GM19324 (cell line): ENCODE data around the gene MS4A14.
"Not testable (repeated sequence)": the region's sequence is repeated elsewhere in the genome, so short reads cannot be mapped to it uniquely, and the experiment has no call there.

Experiments
- ATAC-seq: cut with Tn5 transposase; IDR thresholded peaks from one replicate; pipeline ENCODE4 v1.9.1; 2021; ENCODE audit warnings: mild to moderate bottlenecking, moderate library complexity; ENCODE audit not compliant: unreplicated experiment, low FRiP score

The MS4A14 gene

DNA sequence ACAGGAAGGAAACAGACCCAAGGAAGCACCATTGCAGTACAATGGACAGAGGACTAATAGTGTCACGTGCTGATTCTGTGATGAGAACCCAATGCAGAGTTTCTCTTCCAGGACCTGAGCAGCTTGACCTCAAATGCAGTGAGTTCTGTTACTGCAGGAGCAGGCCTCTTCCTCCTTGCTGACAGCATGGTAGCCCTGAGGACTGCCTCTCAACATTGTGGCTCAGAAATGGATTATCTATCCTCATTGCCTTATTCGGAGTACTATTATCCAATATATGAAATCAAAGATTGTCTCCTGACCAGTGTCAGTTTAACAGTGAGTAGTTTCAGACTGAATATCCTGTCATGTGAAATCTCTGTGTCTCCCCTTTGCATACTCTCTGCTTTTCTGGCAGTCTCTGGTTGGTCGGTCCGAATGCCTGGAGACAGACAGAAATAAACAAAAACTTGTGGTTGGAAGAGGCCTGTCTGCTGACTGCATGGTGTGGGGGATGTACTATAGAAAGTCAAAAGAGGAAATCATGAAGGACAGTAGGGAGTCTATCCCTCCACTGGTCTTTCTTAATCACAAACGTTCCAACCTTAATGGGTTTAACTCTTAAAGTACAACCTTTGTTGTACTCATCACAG lies 6.9 kb upstream of the MS4A14 start:
- peak; percentile 90 for ATAC-seq

- no peak for ATAC-seq
Observed at GRCh38 chr11:60390419-60390818, 5.8 kb upstream of the MS4A14 start.

GRCh38 chr11:60392361-60392760 lies 3.9 kb upstream of the MS4A14 start:
- no peak for ATAC-seq

- ATAC-seq = no peak
Observed at GRCh38 chr11:60393016-60393415, 3.2 kb upstream of the MS4A14 start.

DNA sequence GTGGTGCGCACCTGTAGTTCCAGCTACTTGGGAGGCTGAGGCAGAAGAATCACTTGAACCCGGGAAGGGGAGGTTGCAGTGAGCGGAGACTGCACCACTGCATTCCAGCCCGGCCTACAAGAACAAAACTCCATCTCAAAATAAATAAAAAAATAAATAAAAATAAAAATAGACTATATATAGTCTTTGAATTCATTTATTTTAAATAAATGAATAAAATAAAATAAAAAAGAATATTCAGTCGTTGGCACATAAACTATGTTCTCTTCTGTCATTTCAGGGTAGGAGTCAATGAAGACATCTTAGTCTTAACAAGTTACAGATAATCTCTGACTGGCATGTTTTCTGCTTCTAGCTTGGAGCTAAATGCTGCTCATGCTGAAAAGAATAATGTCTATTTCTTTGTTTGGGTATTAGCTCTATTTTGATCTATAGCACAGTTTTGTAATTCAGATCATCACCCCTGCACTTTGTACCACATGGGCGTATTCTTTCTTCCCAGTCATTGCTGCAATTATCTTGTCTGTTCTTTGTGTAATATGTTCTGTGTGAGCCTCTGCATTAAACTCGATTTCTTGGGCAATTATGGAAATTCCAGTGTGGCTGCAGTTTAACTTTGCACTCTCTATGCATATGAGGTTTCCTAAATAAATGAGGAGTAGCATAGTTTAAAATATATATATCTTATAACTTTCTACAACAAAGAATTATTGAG lies 1.4 kb upstream of the MS4A14 start:
- ATAC-seq = no peak

- peak; percentile 76 for ATAC-seq
Observed at GRCh38 chr11:60396799-60397198, 540 bp downstream of the MS4A14 start.

DNA sequence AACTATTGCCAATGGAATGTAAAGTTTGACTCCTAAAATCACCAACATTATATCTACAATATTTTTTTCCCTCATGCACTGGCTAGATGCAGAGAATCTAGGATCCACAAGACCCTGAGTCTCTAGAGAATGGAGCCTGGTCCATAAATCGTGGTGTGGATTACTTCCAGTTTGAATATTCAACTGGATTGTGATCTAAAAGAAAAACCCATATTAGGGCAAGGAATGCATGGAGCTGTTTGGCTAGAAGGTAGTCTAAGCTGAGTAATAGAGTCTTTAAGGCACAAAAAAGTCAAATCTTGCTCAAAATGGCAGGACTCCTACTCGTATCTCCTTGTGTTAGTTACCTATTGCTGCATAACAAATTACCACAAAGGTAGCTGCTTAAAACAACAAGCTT lies 23.8 kb downstream of the MS4A14 start:
- ATAC-seq = no peak

- ATAC-seq = no peak
Observed at GRCh38 chr11:60422609-60423008, 26.4 kb downstream of the MS4A14 start.

DNA sequence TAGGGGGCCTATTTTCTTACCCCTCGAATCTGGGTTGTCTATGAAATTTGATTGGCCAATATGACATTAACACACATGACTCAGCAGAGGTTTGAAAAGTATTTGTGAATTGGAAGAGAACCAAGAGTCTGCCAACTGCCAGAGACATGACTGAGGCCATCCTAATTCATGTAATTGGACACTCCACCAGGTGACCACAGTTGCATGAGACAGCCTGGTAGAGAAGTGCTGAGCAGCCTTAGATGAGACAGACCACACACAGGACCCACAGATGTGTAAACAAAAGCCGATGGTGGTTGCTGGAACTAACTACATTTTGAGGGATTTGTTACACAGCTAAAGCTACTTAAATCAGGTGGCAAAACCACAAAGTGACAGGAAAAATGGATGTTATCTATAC lies 32.3 kb downstream of the MS4A14 start:
- no peak for ATAC-seq

- no peak for ATAC-seq
Observed at GRCh38 chr11:60429272-60429671, 33.0 kb downstream of the MS4A14 start, which contains the start of gene MS4A5. Gene MS4A5 (plus strand): TSS chr11:60429572. CDS start chr11:60429675, 103 bp downstream.

- ATAC-seq = no peak
Observed at GRCh38 chr11:60431251-60431650, 35.0 kb downstream of the MS4A14 start.

DNA sequence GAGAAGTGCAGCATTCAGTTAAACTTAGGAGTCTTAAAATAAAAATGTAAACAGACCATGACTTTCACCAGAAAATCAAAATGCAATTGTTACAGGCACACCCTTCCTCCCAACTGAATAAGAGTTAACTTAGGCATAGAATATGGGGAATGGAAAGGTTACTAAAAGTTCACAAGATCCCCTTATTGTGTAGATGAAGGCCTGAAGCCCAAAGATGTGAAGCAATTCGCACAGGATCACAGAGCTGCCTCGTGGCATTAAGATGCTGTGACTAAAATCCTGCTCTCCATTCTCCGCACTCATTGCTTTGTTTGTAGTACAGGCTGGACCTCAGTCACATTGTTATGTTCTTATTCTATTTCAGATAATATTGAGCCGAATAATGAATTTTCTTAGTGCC lies 37.1 kb downstream of the MS4A14 start:
- no peak for ATAC-seq

DNA sequence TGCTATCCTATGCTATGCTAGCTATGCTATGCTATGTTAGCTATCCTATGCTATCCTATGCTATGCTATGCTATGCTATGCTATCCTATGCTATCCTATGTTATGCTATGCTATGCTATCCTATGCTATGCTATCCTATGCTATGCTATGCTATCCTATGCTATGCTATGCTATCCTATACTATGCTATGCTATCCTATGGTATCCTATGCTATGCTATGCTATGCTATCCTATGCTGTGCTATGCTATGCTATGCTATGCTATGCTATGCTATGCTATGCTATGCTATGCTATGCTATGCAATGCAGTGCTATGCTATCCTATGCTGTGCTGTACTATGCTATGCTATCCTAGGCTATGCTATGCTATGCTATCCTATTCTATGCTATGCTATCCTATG lies 50.8 kb downstream of the MS4A14 start:
- no peak for ATAC-seq

- ATAC-seq = no peak
Observed at GRCh38 chr11:60447846-60448245, 51.6 kb downstream of the MS4A14 start.

GRCh38 chr11:60451185-60451584 lies 54.9 kb downstream of the MS4A14 start:
- not testable (repeated sequence) for ATAC-seq

DNA sequence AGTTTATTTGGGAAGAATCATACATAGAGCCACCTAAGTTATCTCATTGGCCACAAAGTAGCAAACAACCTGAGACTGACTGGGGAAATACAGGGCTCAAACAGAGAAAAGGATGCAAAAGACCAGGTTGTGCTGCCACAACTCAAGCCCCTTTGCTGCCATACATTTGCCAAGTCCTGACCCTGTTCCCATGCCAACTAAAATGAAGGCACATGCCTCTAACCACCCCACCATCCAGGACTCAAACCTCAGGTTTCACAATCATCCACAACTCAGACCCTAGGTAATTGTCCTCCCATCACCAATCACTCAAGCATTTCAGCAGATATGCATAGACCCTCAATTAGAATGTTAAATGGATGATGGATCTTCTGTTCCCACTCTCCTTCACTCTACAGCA lies 58.0 kb downstream of the MS4A14 start:
- ATAC-seq = no peak

GRCh38 chr11:60455531-60456042 lies 59.3 kb downstream of the MS4A14 start, which contains the start of gene MS4A1:
Gene MS4A1 (plus strand): TSS chr11:60455847. CDS start chr11:60462375, 6,528 bp downstream.
- peak; percentile 92 for ATAC-seq

DNA sequence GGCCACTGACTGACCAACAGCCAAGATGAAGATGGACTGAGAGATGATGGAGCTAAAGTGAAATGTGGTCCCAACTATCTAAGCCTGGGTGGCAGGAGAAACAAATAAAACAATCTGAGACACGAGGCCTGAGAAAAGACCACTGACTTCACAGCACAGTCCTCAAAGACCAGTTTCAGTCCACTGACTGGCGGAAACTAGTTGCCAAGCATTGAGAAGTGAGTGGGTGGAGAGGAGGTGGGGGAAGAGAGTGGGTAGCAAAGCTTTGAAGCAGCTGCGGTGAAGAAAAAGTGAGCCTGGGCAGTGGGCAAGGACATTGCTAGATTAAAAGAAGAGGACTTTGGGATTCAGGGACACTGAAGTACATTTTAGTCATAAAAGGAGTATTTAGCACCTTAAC lies 61.3 kb downstream of the MS4A14 start:
- peak; percentile 42 for ATAC-seq

GRCh38 chr11:60459345-60459744 lies 63.1 kb downstream of the MS4A14 start:
- ATAC-seq = no peak
